HL-60/S4 treated with phorbol 12-myristate 13-acetate at 8.2 ng/mL for 4 days and 3 days (cell line): Measurements from ENCODE around the gene ZCCHC3.

Experiments used
- in situ Hi-C: fragments of 300-500 bp; cut with MboI; formaldehyde crosslinking; loops from 2 replicates; pipeline ENCODE4 v1.15.0; 2022; ENCODE audit warnings: low sequenced_read_pairs

ZCCHC3 gene

DNA sequence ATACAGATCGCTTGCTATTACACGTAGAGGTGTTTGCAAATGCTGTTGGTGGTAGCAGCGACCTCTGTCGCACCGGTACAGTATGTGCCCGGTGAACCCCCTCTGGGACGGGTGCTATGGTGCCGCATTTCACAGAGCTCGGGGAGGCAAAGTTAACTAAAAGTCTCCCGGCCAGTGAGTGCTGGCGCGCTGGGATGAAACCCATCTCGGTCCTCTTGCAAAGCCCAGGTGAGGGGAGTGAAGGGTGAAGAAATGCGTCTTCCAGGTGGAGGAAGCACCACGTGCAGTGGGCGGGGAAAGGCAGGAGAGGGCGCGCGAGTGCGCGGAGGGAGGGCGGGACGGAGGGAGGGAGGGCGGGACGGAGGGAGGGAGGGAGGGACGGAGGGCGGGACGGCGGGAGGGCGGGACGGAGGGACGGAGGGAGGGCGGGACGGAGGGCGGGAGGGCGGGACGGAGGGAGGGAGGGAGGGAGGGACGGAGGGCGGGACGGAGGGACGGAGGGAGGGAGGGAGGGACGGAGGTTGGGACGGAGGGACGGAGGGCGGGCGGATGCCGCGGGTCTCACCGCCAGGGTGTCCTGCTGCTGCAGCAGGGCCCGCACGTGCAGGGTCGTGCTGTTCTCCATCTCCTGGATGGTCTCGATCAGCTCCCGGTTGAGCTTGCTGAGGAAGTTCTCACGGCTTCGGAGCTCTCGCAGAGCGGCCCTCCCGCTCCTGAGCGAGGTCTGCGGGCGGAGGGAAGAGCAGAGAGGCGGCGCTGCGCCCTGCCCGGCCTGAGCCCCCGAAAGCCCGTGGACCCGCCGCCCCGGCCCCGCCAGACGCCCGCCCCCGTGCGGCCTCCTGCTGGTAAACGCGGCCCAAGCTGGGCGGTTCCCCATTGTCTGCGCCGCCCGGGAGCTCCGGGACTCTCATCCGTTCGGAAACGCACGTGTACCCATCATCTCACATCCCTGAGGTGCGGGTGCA, 18.5 kb upstream of the ZCCHC3 start:
- in situ Hi-C loops: no loop called here

DNA sequence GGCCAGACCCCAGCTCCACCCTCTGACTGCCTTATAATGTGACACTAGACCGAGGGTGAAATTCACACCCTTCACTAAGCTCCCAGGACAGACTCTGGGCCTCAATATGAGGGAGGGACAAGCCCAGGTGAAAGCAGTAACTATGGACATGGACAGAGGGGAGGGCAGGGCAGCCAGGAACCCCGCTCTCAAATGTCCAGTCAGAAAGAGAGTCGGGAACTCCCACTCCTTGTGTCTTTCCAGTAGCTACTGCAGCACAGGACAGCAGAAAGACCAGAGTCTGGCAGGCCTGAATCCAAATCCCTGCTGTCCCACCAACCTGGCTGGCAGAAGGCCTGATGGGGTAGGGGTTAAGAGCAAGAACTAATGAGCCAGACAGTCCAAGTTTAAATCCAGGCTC, 13.2 kb upstream of the ZCCHC3 start:
- in situ Hi-C loops: no loop called here

DNA sequence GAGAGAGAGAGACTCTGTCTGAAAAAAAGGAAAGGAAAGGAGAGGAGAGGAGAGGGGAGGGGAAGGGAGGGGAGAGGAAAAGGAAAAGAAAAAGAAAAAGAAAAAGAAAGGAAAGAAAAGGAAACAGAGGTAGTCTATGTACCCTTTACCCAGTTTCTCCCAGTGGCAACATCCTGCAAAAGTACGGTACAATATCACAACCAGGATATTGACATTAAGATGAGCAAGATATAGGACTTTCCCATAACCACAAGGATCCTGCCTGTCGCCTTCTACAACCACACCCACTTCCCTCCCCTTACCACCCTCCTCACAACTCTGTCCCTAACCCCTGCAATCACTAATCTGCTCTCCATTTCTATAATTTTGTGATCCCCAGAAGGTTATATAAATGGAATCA, 10.9 kb upstream of the ZCCHC3 start:
- in situ Hi-C loops: no loop called here

DNA sequence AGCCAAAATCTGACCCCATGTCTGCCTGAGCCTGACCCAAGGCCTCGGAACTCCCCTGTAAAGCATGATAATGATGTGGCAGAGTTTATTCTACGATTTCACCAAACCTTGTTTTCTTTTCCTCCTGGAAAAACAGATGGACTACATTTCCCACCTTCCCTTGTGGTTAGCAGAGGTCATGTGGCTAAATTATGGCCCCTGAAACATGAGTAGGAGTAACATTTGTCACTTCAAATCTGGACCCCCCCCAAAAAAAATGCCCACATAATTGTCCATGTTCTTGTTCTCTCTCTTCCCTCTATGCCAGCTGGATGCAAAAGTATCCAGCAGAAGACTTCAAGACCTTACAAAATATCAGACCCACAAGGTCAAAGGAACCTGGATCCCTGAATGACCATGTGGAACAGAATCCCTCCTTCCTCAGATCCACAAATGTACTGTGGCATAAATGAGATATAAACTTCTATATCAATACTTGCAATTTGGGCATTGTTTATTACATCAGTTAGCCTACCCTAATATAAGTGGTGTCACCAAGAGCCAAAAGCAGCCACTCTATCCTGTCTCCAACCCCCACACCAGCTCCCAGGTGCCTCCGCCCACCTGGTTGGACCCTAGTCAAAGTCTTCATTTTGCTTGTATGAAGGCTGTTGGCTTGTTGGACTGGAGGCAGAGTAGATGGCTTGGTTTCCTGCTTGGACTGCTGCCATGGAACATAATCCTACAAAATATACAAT, 8.2 kb upstream of the ZCCHC3 start:
- in situ Hi-C loops: no loop called here

DNA sequence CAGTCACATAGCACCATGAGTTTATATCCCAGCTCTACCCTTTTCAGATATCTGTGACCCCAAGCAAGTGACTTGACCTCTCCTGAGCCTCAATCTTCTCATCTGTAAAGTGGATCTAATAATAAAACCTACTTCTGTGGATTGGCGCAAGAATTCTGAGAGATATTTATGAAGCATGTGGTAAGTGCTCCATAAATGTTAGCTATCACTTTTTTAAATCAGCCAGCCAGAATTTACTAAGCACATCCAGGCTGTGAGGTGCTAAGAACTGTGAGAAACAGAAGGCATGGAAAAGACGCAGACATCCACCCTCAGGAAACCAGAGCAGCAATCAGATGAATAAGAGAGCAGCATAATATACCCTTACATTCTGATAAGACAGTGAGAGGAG, 7.7 kb upstream of the ZCCHC3 start:
- in situ Hi-C loops: no loop called here

DNA sequence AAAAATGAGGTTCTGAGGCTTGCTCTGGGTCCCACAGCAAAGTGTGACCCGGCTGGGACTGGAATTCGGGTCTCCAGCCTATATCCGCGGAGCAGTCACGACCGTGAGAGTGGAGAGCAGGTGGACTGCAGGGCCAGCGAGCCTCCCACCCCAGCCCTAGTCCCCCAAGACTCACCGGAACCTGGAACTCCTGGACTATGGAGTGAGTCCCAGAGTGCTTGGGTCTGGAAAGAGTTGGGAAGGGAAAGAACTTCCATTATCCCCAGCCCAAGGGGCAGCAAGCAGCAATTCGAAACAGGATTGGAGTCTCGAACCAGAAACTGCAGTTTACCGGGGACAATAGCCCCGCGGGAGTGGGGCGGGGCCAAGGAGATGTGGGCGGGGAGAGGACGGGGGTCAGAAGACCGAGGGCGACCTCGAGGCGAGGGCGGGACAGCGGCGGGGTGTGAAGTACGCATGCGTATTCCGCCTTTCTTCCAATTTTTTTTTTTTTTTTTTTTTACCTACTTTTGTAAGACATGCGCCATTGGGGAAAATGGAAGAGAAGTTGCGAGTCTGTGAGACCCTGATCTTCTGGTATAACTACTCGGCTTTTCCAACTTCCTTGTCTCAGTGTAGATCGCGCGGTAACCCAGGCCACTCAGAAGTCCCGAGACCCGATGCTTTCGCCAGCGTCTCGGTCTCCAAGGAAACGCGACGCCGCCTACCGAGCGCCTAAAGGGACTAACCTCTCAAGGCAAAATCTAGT, 7.1 kb upstream of the ZCCHC3 start, which contains the start of gene C20orf96:
Gene C20orf96, minus strand, starts transcription at position 667 of the 748 bp plus-strand sequence. Its CDS starts 140 bp downstream, at position 527.
- in situ Hi-C loops: no loop called here

DNA sequence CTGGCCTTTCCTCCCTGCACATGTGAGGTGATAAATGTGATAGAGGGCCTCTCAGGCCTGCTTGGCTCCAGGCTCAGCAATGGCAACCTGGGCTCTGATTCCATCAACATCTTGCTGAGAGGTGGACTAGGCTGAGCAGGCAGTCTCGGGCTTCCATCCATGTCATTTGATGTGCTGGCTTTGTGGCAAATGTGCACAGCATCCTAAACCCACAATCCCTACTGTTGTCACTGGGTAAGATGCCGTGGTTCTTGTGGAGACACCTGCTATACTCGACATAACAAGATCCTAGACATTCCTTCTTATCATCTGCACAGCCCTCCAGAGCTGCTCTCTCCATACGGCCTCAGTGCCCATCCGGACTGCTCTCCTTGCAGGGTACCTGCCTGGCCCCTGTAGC, 2.8 kb upstream of the ZCCHC3 start:
- in situ Hi-C loops: no loop called here

DNA sequence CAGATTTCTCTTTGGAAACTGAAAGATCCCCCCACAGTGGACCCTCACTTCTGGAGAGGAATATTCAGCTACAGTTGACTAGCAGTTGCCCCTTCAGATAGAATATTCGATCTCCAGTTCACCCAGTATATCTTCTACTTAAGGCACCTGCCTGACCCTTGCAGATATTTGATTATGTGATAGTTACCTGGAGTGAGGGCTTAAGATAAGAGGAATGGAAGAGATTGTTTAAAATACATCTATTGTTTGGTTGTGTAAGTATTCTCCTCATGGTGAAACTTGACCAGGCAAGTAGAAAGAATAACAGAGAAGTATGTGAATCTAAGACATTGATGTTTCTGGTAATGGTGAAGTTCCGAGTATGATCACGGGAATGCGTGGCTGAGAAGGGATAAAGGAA, 1.6 kb upstream of the ZCCHC3 start:
- in situ Hi-C loops: no loop called here

DNA sequence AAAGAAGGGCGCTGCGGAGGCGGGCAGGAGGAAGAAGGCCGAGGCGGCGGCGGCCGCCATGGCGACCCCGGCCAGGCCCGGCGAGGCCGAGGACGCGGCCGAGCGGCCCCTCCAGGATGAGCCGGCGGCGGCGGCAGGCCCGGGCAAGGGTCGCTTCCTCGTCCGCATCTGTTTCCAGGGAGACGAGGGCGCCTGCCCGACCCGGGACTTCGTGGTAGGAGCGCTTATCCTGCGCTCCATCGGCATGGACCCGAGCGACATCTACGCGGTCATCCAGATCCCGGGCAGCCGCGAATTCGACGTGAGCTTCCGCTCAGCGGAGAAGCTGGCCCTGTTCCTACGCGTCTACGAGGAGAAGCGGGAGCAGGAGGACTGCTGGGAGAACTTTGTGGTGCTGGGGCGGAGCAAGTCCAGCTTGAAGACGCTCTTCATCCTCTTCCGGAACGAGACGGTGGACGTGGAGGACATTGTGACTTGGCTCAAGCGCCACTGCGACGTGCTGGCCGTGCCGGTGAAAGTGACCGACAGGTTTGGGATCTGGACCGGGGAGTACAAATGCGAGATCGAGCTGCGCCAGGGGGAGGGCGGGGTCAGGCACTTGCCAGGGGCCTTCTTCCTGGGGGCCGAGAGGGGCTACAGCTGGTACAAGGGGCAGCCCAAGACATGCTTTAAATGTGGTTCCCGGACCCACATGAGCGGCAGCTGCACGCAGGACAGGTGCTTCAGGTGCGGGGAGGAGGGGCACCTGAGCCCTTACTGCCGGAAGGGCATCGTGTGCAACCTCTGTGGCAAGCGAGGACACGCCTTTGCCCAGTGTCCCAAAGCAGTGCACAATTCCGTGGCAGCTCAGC, 780 bp downstream of the ZCCHC3 start:
- in situ Hi-C loops: no loop called here

DNA sequence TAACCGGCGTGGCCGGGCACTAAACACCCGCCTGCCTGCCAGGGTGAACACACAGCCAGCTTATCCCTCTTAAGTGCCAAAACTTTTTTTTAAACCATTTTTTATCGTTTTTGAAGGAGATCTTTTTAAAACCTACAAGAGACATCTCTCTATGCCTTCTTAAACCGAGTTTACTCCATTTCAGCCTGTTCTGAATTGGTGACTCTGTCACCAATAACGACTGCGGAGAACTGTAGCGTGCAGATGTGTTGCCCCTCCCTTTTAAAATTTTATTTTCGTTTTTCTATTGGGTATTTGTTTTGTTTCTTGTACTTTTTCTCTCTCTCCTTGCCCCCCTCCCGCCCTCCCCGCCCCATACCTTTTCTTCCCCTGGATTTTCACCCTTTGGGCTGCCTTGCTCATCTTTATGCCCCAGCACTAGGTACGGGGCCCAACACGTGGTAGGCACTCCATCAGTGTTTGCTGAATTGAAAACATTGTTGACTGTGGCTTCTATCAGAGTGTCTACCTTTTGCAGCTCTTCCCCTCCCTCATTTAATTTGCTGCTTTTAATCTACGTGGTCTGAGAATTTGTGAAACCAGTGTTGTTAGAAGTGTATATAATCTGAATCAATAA, 1.5 kb downstream of the ZCCHC3 start:
- in situ Hi-C loops: no loop called here

DNA sequence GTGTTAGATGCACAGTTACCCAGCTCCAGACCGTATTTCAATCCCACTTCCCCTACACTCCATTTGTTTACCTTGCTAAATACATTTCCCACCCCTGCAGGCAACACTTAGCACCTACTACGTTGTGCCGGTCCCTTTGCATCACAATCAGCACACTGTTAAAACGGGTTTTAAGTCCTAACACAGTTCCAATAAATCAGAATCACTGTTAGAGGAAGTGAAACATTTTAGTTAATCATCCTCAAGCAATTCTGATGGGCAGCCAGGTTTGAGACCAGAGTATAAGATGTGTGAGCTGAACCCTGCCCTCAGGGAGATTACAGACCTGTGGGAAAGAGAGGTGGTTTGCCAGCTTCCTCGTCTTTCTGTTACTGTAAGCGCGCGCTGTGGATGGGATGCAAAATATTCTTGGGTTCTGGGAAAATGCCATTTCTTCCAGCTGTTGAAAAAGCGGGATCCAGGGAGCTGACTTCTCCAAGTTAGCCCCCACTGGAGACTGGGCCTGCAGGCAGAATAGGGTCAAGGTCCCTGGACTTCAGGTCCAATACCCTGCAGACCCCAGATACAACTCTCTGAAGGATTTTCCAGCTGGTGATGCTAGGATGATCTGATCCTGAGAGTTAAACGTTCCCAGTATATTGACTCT, 3.1 kb downstream of the ZCCHC3 start:
- in situ Hi-C loops: no loop called here

DNA sequence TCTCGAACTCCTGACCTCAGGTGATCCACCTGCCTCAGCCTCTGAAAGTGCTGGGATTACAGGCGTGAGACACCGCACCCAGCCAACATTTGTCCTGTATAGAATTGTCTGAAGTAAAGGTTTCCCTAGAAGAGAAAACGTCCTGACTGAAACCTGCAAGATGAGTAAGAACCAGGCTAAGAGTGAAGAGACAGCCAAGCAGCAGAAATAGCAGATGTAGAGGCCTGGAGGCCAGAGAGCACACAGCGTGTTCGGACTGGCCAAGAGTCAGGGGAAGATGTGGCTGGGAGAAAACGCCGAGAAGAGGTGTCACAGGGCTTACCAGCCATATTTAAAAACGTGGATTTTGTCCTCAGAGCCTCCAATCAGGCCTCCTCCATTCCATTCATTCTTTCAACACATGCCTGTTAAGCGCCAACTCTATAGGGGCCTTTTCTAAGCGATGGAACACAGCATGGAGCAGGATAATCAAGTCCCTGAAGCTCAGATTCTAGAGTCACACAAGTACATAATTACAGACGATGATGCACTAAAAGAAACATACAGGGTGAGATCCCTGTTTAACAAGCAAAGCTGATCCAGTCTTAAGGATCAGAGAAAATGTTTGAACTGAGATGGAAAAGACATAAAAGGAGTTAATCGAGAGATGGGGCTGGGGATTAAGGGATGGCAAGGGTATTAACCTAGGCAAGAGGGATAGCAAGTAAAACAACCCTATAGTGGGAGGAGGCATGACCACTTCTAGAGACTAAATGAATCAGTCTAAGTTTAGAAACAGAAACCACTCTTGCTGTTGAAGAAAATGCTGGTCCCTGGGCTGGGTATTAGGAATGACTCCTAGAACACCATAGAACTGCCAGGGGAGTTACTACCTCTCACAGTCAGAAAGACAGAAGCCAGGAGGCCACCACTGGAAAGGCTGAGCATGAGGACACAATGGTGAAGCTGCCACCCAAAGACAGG, 4.8 kb downstream of the ZCCHC3 start:
- in situ Hi-C loops: no loop called here

DNA sequence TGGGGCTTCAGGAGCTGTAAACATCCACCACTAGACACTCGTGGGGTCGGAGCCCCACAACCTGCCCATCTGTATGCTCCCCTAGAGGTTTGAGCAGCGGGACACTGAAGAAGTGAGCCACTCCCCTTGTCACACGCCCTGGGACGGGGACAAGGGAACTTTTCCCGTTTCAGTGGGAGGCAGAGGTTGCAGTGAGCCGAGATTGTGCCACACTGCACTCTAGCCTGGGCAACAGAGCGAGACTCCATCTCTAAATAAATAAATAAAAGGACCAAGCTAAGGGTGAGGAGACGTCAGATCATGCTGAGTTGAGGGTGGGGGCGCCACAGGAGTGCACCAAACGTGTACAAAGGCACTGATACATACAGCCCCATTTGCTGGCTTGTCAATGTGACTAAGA, 8.4 kb downstream of the ZCCHC3 start:
- in situ Hi-C loops: no loop called here

DNA sequence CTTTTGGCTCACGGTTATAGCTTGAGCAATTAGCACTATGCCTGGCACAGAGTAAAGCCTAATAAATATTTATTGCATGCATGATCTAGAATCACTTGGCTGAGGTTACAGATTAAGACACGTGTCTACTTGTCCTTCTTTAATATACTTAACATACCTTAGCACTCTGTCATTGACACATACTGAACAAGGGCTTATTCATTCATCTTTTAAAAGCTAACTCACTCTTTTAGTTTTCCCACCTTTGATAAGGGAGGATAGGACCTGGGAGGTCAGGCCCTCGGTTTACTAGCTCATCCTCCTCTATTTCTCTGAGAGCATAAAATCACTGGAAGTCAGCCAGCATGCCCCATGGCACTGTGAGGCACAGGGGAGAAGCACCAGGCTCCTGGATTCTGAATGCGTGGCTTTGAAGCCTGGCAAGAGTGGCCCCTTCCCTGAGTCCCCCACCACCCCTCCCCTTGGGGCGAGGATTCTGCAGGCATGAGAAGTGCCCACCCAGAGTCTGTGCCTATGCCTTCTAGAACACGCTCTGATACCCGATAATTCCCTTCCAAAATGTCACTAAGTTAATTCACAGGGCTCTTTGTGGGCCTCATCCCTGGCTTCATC, 11.2 kb downstream of the ZCCHC3 start:
- in situ Hi-C loops: no loop called here

DNA sequence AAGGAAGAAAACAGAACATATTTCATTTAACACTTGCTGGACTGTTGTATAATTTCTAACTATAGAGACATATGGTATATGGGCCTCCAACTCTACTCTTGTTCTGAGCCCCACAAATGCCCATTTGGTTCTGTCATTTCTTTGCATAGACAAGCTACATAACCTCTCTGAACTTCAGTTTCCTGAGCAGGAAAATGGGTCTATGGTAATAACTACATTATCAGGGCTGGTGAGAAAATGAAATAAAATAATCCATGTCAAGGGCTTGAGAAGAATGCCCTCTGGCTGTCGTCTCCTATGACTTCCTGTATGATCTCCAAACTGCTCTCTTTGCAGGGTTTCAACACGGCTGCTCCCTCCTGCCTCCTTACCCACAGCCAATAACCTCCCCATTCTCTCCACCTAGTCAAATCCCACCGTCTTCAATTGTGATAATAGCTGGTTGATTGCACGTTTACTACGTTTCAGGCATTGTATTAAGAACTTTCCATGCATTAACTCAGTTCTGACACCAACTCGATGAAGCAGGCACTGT, 12.0 kb downstream of the ZCCHC3 start:
- in situ Hi-C loops: no loop called here

DNA sequence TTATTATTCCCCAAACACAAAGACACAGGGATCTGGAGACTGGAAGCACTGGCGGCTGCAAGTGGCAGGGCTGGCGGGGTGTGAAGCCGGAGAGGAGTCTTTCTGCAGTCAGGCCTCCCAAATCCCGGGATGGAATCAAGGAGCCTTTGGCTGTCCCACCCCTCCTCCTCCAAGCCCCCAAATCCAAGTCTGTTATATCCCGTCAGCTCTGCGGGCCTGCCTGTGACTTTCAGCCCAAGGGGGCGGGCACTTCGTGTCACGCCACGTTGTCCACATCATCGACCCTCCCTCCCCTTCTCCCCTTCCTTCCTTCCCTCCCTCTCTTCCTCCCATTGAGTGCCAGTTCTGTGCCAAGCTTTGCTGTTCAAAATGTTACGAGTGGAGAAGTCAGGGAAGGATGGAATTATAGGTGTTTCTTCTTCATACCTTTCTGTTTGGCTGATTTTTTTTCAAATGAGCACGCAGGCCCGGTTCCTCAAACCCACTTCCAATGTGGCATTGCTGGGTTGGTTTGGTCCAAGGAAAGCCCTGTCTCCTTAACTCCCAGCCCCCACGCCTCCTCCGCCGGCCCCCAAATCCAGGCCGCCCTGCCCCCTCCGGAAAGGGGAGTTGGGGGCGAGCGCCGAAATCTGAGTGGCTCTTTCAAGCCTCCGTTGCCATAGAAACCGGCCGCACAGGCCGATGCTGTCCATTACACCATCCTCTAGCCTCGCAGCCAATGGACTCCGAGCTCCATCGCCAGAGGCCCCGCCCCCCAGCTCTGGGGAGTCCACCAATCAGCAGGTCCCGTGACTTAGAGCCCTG, 12.7 kb downstream of the ZCCHC3 start:
- in situ Hi-C loops: no loop called here

DNA sequence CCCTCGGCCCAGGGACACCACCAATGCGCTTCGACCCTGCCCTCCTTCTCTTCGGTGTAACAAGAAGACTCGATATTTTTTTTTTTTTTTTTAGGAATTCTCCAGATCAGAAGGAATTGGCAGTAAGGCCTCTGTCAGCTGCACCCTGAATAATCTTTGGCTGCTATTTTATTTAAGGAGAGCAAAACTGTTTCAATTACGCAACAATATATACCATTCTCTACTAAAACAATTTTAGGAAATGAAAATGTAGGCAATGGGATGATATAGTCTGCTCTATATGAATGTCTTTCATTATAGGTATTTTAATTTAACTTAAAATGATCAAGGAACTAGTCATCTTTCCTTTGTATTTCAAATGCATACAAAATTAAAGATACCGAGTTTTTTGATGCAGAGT, 13.3 kb downstream of the ZCCHC3 start:
- in situ Hi-C loops: no loop called here
